GM12891 (cell line): ENCODE measurements around the gene MRNIP.

Source experiments
- POLR2A ChIP-seq: IDR thresholded peaks from 2 replicates; pipeline ENCODE4 v1.6.1; 2011; ENCODE audit warnings: low read depth, low read length, control low read depth
- POLR2AphosphoS5 ChIP-seq: IDR thresholded peaks from 2 replicates; pipeline ENCODE4 v1.6.1; 2011; ENCODE audit warnings: low read depth, low read length, control low read depth
- POU2F2 ChIP-seq: IDR thresholded peaks from 2 replicates; pipeline ENCODE4 v1.6.1; 2011; ENCODE audit warnings: low read depth, mild to moderate bottlenecking, control low read depth, low read length, moderate library complexity
- TAF1 ChIP-seq: IDR thresholded peaks from 2 replicates; pipeline ENCODE4 v1.6.1; 2011; ENCODE audit warnings: low read depth, low read length, control low read depth

DNA sequence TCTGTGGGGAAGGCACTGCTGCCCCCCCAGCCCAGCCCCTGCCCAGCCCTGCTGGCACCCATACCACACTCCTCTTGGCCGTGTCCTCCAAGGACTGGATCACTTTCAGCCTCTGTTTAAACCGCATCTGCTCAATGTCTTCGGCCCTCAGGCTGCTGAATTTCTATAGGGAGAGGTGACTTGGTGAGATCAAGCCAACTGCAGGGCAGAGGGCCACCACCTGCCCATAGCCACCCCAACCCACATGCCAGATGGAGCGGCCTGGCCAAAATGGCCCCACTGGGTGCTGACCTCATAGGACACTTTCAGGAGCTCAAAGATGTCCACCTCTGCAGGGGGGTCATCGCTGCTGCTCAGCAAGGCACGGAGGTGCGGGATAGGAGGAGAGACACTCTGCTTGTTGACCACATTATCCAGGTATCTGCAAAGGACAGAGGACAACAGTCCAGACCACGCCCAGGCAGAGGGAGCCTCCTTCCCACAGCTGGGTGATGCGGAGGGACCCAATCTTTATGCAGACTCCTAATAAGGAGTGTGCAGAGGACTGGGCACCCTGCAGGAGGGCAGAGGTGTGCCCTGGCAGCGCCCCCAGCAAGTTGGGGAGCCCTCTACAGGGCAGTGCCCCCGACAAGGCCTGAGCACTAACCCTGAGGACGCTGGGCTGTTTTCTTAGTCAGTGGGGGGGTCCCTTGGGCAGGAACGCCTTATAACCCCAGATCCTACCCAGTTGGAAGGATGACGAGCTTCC lies 14.4 kb upstream of the MRNIP start:
- TF ChIP-seq POLR2AphosphoS5 (no peak), POLR2A (no peak), TAF1 (no peak), POU2F2 (no peak)
